KMS-11 (cell line): Measurements from ENCODE around the gene PSMD11.
A peak's percentile ranks its signal among the peaks of the same experiment; 100 is the strongest.
"Not testable (repeated sequence)": the region's sequence is repeated elsewhere in the genome, so short reads cannot be mapped to it uniquely, and the experiment has no call there.

ENCODE experiments used
- H2AFZ ChIP-seq: fragments of 200-600 bp; sonication (generic); 2 replicates; pipeline ENCODE4 v1.6.1; 2016; ENCODE audit warnings: antibody characterized with exemption, mixed run types, low read depth
- H3K27ac ChIP-seq: fragments of 200-600 bp; sonication (generic); 2 replicates; pipeline ENCODE4 v1.6.1; 2016; ENCODE audit warnings: mild to moderate bottlenecking, mixed run types
- H3K27me3 ChIP-seq: fragments of 200-600 bp; sonication (generic); 2 replicates; pipeline ENCODE4 v1.6.1; 2017; ENCODE audit warnings: mild to moderate bottlenecking, low read depth, mixed run types, moderate library complexity; ENCODE audit not compliant: insufficient read depth
- H3K36me3 ChIP-seq: fragments of 200-600 bp; sonication (generic); 2 replicates; pipeline ENCODE4 v1.6.1; 2017; ENCODE audit warnings: mild to moderate bottlenecking, mixed run types; ENCODE audit not compliant: insufficient read depth
- H3K4me1 ChIP-seq: fragments of 200-600 bp; sonication (generic); 2 replicates; pipeline ENCODE4 v1.6.1; 2016; ENCODE audit warnings: mild to moderate bottlenecking, low read depth, mixed run types; ENCODE audit not compliant: poor library complexity, severe bottlenecking
- H3K4me2 ChIP-seq: fragments of 200-600 bp; sonication (generic); 2 replicates; pipeline ENCODE4 v1.7.0; 2016; ENCODE audit warnings: mild to moderate bottlenecking, mixed run types
- H3K4me3 ChIP-seq: fragments of 200-600 bp; sonication (generic); IDR thresholded peaks from 2 replicates; pipeline ENCODE4 v1.6.1; 2017; ENCODE audit warnings: low read depth, low read length, mixed read lengths; ENCODE audit not compliant: insufficient read depth
- H3K79me2 ChIP-seq: fragments of 200-600 bp; sonication (generic); 2 replicates; pipeline ENCODE4 v1.6.1; 2016; ENCODE audit warnings: low read depth, mixed run types; ENCODE audit not compliant: insufficient read depth
- H3K9ac ChIP-seq: fragments of 200-600 bp; sonication (generic); 2 replicates; pipeline ENCODE4 v1.6.1; 2016; ENCODE audit warnings: mild to moderate bottlenecking, mixed run types
- H4K20me1 ChIP-seq: fragments of 200-600 bp; sonication (generic); 2 replicates; pipeline ENCODE4 v1.6.1; 2016; ENCODE audit warnings: mild to moderate bottlenecking, mixed run types; ENCODE audit not compliant: insufficient read depth
- TF ChIP-seq, protein P1 (sequence below): fragments of 200-600 bp; sonication (generic); conservative IDR thresholded peaks from 2 replicates; pipeline ENCODE4 v1.6.1; 2017; ENCODE audit warnings: low read depth, mild to moderate bottlenecking, antibody characterized with exemption, low read length, moderate library complexity, mixed read lengths

PSMD11 gene

DNA sequence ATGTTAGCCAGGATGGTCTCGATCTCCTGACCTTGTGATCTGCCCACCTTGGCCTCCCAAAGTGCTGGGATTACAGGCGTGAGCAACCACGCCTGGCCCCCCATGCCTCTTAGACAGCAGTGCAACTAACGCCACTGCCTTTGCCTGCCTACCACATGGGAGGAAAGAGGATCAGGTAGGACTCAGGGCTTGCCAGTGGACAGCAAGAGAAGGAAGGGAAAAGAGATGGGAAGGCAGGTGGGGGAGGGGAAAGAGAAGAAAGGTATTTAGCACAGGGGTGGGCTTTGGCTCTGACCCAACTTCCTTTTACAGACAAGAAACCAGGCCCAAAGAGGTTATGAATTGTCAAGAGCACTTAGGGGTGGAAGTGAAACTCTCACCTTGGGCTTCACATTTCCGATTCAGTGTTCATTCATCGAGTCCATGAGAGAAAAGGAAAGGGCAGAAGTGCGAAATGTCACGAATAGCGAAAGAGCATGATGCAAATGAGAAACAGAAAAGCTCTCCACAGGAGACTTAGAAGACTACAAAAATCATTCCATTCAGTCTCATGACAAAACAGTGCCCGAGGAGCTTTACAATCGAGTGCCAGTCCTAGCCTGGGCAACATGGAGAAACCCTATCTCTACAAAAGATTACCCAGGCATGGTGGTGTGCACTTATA, 78.8 kb downstream of the PSMD11 start:
- H3K36me3 ChIP-seq, result no peaks in the 10 kb centered on the region

GRCh38 chr17:32523827-32524552, 79.7 kb downstream of the PSMD11 start:
- Histone ChIP-seq H3K27me3 (no peaks in the 10 kb centered on the region), H3K4me1 (peaks cover 28% of the 10 kb centered on the region), H4K20me1 (no peaks in the 10 kb centered on the region), H3K36me3 (no peaks in the 10 kb centered on the region), H3K9ac (no peak overlapping the region), H2AFZ (no peak overlapping the region), H3K4me3 (no peak overlapping the region), H3K27ac (no peak overlapping the region), H3K4me2 (peak overlapping the region; percentile 66; the same call in 1 of the 2 replicates), H3K79me2 (no peaks in the 10 kb centered on the region)
- TF ChIP-seq, protein P1, sequence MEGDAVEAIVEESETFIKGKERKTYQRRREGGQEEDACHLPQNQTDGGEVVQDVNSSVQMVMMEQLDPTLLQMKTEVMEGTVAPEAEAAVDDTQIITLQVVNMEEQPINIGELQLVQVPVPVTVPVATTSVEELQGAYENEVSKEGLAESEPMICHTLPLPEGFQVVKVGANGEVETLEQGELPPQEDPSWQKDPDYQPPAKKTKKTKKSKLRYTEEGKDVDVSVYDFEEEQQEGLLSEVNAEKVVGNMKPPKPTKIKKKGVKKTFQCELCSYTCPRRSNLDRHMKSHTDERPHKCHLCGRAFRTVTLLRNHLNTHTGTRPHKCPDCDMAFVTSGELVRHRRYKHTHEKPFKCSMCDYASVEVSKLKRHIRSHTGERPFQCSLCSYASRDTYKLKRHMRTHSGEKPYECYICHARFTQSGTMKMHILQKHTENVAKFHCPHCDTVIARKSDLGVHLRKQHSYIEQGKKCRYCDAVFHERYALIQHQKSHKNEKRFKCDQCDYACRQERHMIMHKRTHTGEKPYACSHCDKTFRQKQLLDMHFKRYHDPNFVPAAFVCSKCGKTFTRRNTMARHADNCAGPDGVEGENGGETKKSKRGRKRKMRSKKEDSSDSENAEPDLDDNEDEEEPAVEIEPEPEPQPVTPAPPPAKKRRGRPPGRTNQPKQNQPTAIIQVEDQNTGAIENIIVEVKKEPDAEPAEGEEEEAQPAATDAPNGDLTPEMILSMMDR, result no peak

More for the DNA sequence above, 78.8 kb downstream of the PSMD11 start:
- Histone ChIP-seq H3K4me1 (peaks cover 28% of the 10 kb centered on the region), H4K20me1 (no peaks in the 10 kb centered on the region), H2AFZ (no peak overlapping the region), H3K4me3 (no peak overlapping the region), H3K27me3 (no peaks in the 10 kb centered on the region), H3K27ac (no peak overlapping the region), H3K79me2 (no peaks in the 10 kb centered on the region), H3K9ac (no peak overlapping the region), H3K4me2 (peak overlapping the region; percentile 66)
- TF ChIP-seq, protein P1, result no peak

- not testable (repeated sequence) for H3K4me3 ChIP-seq, H3K27ac ChIP-seq
Measured at GRCh38 chr17:32524553-32524880, 80.2 kb downstream of the PSMD11 start.

DNA sequence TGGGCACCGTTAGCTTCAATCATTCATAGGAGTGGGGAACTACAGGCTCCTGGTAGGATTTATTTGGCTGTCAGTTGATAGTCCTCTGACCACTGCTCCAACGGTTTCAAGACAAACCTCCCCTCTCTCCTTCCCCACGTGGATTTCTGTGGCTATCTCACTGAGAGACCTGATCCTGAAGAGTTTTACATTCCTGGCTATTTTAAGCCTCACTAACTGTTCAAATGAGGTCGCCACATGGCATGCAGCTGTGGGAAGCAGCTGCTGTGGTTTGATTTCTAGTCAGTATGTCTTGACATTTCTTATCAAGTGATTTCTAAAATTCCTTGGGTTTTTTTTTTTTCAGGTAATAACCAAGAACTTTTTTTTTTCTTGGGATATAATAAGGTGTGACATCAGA, 80.8 kb downstream of the PSMD11 start:
- no peak overlapping the region for H3K4me3 ChIP-seq
- no peak overlapping the region for H3K9ac ChIP-seq
- H3K27ac ChIP-seq, result no peak overlapping the region
- TF ChIP-seq, protein P1, result no peak
- H3K27me3 ChIP-seq, result no peaks in the 10 kb centered on the region
- H3K4me1 ChIP-seq, result peaks cover 28% of the 10 kb centered on the region
- H3K36me3 ChIP-seq, result no peaks in the 10 kb centered on the region
- H4K20me1 ChIP-seq, result no peaks in the 10 kb centered on the region
- H3K4me2 ChIP-seq, result peak overlapping the region; percentile 34; the same call in 1 of the 2 replicates
- no peaks in the 10 kb centered on the region for H3K79me2 ChIP-seq
- H2AFZ ChIP-seq, result no peak overlapping the region

More at GRCh38 chr17:32524553-32524880, 80.2 kb downstream of the PSMD11 start:
- not testable (repeated sequence) for H3K36me3 ChIP-seq, H3K79me2 ChIP-seq, H4K20me1 ChIP-seq, H3K9ac ChIP-seq, H2AFZ ChIP-seq, H3K27me3 ChIP-seq
- H3K4me1 ChIP-seq, result peaks cover 28% of the 10 kb centered on the region
- H3K4me2 ChIP-seq, result peak overlapping the region; percentile 66; the same call in 1 of the 2 replicates

DNA sequence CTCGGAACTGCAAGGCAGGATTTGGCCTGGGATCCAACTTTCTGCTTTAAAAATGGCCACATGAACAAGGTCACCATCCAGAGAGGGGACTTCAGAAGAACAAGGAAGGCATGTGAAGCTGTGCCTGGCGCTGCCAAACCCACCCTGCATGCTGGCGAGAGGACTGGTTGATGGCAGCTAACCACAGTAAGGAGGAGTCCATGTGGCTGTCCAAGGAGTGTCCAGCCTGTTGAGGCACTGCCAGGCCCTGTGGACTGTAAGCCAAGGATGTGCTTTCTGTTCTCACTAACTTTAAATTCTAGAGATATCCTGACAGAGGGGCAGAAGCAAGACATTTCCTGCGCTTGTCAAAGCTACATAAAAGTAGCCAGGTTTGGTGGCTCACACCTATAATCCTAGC, 82.8 kb downstream of the PSMD11 start:
- Histone ChIP-seq H3K4me2 (no peak overlapping the region), H2AFZ (no peak overlapping the region), H3K4me1 (peaks cover 28% of the 10 kb centered on the region), H3K9ac (no peak overlapping the region), H3K27me3 (no peaks in the 10 kb centered on the region), H4K20me1 (no peaks in the 10 kb centered on the region), H3K27ac (no peak overlapping the region), H3K36me3 (no peaks in the 10 kb centered on the region), H3K79me2 (no peaks in the 10 kb centered on the region), H3K4me3 (no peak overlapping the region)
- TF ChIP-seq, protein P1, result no peak
